GM12878 (cell line): ENCODE data around the gene CREBBP. TPM values are rescaled to one million over a fixed set of nuclear protein-coding genes. Genes with fewer than 3 reads are reported as not detected.

Experiments used
- ATAC-seq: fragments of 200-7000 bp; cut with Tn5 transposase; 3 replicates; pipeline ENCODE4 v1.9.1; 2020; ENCODE audit warnings: mild to moderate bottlenecking, moderate library complexity
- BruUV-seq: library from RNA; stranded (reverse); fragments of 400-500 nt; replicated peaks from 2 replicates; lab custom pipeline; 2021; lab: Mats Ljungman, UMichigan
- CTCF ChIA-PET: fragments of 300-600 bp; sonication (Branson Sonifier 250); formaldehyde crosslinking; extraction: SDS; loops from one replicate; lab custom pipeline; 2021; ENCODE audit warnings: inconsistent platforms; lab: Yijun Ruan, JAX
- POLR2A ChIA-PET: fragments of 350-600 bp; formaldehyde crosslinking; extraction: SDS; loops from one replicate; lab custom pipeline; 2021; ENCODE audit warnings: inconsistent platforms; lab: Charles Lee
- RAD21 ChIA-PET: fragments of 300-600 bp; sonication (Branson Sonifier 250); formaldehyde crosslinking; loops from one replicate; lab custom pipeline; 2023; ENCODE audit warnings: antibody characterized with exemption; ENCODE audit not compliant: unreplicated experiment; lab: Charles Lee
- SMC1A ChIA-PET: fragments of 300-600 bp; sonication (Branson Sonifier 250); formaldehyde crosslinking; loops from one replicate; lab custom pipeline; 2023; ENCODE audit not compliant: unreplicated experiment, uncharacterized antibody; lab: Charles Lee
- DNase-seq: peaks from one replicate; pipeline ENCODE4 v3.0.0-alpha.2; 2011; ENCODE audit warnings: low read depth, low spot score
- FAIRE-seq: peaks from 3 replicates; lab custom pipeline; 2011; peaks lifted over from hg19 to GRCh38; lab: Jason Lieb, UNC
- H2AFZ ChIP-seq: 2 replicates; pipeline ENCODE4 v1.6.0; 2011; ENCODE audit warnings: low read depth, low read length, control low read depth; ENCODE audit not compliant: control insufficient read depth
- H3K27ac ChIP-seq: 2 replicates; pipeline ENCODE4 v1.5.1; 2011; ENCODE audit warnings: control low read depth; ENCODE audit not compliant: control insufficient read depth, insufficient read depth
- H3K27me3 ChIP-seq, 2 experiments: replicated peaks in 1 of 2; 2 replicates each; pipeline versions ENCODE4 v1.6.0 to v1.6.1; 2011; ENCODE audit warnings: low read length in 1 of 2; ENCODE audit not compliant: control insufficient read depth in 2 of 2, insufficient read depth in 2 of 2
- H3K36me3 ChIP-seq, 2 experiments: 2 replicates each; pipeline ENCODE4 v1.5.1; 2011; ENCODE audit warnings: low read length in 1 of 2; ENCODE audit not compliant: control insufficient read depth in 2 of 2, insufficient read depth in 2 of 2
- H3K4me1 ChIP-seq: 2 replicates; pipeline ENCODE4 v1.6.1; 2011; ENCODE audit warnings: mild to moderate bottlenecking, low read length, moderate library complexity, mixed read lengths; ENCODE audit not compliant: control insufficient read depth, insufficient read depth
- H3K4me2 ChIP-seq: 2 replicates; pipeline ENCODE4 v1.6.0; 2011; ENCODE audit warnings: control low read depth; ENCODE audit not compliant: control insufficient read depth, insufficient read depth
- H3K4me3 ChIP-seq: fragments of 200-600 bp; sonication (generic); 2 replicates; pipeline ENCODE4 v1.5.1; 2016
- H3K79me2 ChIP-seq: 2 replicates; pipeline ENCODE4 v1.6.0; 2011; ENCODE audit warnings: low read length; ENCODE audit not compliant: control insufficient read depth, insufficient read depth
- H3K9ac ChIP-seq: 2 replicates; pipeline ENCODE4 v1.8.0; 2011; ENCODE audit warnings: low read length, control low read depth, mixed read lengths; ENCODE audit not compliant: control insufficient read depth, insufficient read depth
- H3K9me3 ChIP-seq: replicated peaks from 3 replicates; pipeline ENCODE4 v1.5.1; 2011; ENCODE audit warnings: mild to moderate bottlenecking, low read length; ENCODE audit not compliant: control insufficient read depth, insufficient read depth
- H4K20me1 ChIP-seq: 2 replicates; pipeline ENCODE4 v1.6.0; 2011; ENCODE audit not compliant: control insufficient read depth, insufficient read depth
- KLF5 ChIP-seq: fragments of 450-650 bp; IDR thresholded peaks from 2 replicates; pipeline ENCODE4 v1.6.1; 2014; ENCODE audit warnings: mild to moderate bottlenecking; ENCODE audit not compliant: partially characterized antibody
- WGBS: methylation state at CpG from one replicate; pipeline ENCODE4 v1.1.6; 2016; ENCODE audit warnings: low lambda C conversion rate; ENCODE audit not compliant: insufficient replicate concordance, insufficient coverage; ENCODE audit errors: missing lambda C conversion rate; 5-methylcytosine and 5-hydroxymethylcytosine counted together
- in situ Hi-C: fragments of 300-500 bp; cut with MboI; formaldehyde crosslinking; loops from 9 replicates; pipeline ENCODE4 v1.14.3; 2018; ENCODE audit warnings: mixed read lengths
- intact Hi-C: fragments of 100-400 bp; cut with micrococcal nuclease; formaldehyde crosslinking; loops from one replicate; pipeline ENCODE4 v1.14.2; 2022; ENCODE audit not compliant: unreplicated experiment
- polyA plus RNA-seq, 11 experiments: library from polyadenylated mRNA; depleted of rRNA in 4 of 11; unstranded in 6 of 11; stranded (reverse) in 5 of 11; fragments of >200 nt; fragmentation: Nextera tagmentation in 4 of 11; fragmentation: Illumina TruSeq in 1 of 11; extraction: Ambion mirVana in 4 of 11; extraction: Trizol in 1 of 11; gene quantifications; 1 replicate in 1 of 11; 2 replicates in 10 of 11; pipeline versions ENCODE4 v1.2.1 to v1.2.3, GENCODE V29; 2011 to 2016; ENCODE audit warnings: inconsistent platforms in 2 of 11, missing spikeins in 2 of 11, low read depth in 1 of 11
- total RNA-seq, 4 experiments: library from RNA; depleted of rRNA in 3 of 4; stranded (reverse); fragments of >200 nt in 3 of 4; fragmentation: Illumina TruSeq in 1 of 4; extraction: Trizol in 1 of 4; gene quantifications; 2 replicates each; pipeline versions ENCODE4 v1.2.1 to v1.2.3, GENCODE V29; 2013 to 2021
- TF ChIP-seq, protein P1 (sequence below): IDR thresholded peaks from 2 replicates; pipeline ENCODE4 v1.6.1; 2012; ENCODE audit warnings: low read length, inconsistent platforms

The CREBBP gene
- total and polyA plus RNA-seq, 10 of the 15 experiments (the other 5 are each of a cell fraction or from before 2014, with no cell fraction given): 3.4 to 32.7 (median 7.9) TPM

GRCh38 chr16:3730161-3731125 lies 150.1 kb downstream of the CREBBP start:
- ChIA-PET RAD21 (no interaction called here), CTCF (interaction anchor here (0.6 kb wide), 1 partner anchor 203 kb away, joined by 3 read pairs; no protein-coding TSS in a partner anchor), SMC1A (no interaction called here), POLR2A (no interaction called here)
- in situ Hi-C loops: no loop called here
- BruUV-seq: no TSS peak
- FAIRE-seq (no peak), DNase-seq (no peak), ATAC-seq (no peak)
- H4K20me1 ChIP-seq: no peaks in the 10 kb centered on the region
- no peaks in the 10 kb centered on the region for H3K79me2 ChIP-seq
- H3K9me3 ChIP-seq: no peaks in the 10 kb centered on the region
- no peak overlapping the region for H3K4me3 ChIP-seq
- no peak overlapping the region for H3K9ac ChIP-seq
- H3K27me3 ChIP-seq: no peaks in the 10 kb centered on the region
- peaks cover 12 to 52% of the 10 kb centered on the region in 2 experiments for H3K36me3 ChIP-seq
- 97% methylated on average over 24 of the region's 24 CpGs for WGBS
- TF ChIP-seq KLF5: no peak
- intact Hi-C loops: no loop called here
- no peak overlapping the region for H2AFZ ChIP-seq
- no peak overlapping the region for H3K4me2 ChIP-seq
- H3K4me1 ChIP-seq: no peaks in the 10 kb centered on the region
- H3K27ac ChIP-seq: no peak overlapping the region

DNA sequence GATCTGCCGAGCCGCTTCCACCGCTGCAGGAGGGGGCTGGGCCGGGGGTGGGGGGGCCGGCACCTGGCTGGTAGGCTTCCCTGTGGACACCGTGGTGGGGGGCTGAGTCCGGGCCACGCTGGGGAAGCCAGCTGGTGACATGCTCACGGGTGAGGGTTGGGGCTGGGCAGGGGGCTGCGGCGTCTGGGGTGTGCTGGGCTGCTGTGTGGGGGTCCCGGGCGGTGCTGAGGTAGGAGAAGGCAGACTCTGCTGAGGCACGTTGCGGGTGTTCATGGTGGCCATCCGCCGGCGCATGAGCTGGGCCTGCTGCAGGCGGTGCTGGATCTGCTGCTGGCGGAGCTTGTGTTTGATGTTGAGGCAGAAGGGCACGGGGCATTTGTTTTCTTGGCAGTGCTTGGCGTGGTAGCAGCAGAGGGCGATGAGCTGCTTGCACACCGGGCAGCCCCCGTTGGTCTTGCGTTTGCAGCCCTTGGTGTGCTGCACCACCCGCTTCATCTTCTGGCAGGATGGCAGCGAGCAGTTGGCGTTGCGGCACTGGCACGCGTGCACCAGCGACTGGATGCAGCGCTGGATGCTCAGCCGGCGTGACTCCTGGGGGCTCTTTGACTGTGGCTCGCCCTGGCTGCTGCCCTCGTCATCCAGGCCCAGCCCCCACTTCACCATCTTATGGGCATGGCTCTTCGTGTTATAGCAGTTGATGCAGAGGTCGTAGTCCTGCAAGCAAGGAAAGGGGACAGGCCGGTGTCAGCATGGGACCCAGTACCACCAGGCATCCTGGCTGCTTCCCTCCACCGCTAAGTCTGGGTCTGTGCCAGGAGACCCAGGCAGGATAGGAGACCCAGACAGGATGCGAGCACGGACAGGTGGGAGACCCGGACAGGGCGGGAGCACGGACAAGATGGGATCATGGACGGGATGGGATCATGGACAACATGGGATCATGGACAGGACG lies 151.1 kb downstream of the CREBBP start:
- Histone ChIP-seq H3K4me3 (no peak overlapping the region), H3K4me2 (no peak overlapping the region), H3K79me2 (no peaks in the 10 kb centered on the region), H3K9ac (no peak overlapping the region)
- WGBS: 98% methylated on average over 37 of the region's 49 CpGs
- intact Hi-C loops: no loop called here
- TF ChIP-seq, protein P1, sequence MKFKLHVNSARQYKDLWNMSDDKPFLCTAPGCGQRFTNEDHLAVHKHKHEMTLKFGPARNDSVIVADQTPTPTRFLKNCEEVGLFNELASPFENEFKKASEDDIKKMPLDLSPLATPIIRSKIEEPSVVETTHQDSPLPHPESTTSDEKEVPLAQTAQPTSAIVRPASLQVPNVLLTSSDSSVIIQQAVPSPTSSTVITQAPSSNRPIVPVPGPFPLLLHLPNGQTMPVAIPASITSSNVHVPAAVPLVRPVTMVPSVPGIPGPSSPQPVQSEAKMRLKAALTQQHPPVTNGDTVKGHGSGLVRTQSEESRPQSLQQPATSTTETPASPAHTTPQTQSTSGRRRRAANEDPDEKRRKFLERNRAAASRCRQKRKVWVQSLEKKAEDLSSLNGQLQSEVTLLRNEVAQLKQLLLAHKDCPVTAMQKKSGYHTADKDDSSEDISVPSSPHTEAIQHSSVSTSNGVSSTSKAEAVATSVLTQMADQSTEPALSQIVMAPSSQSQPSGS: no peak
- TF ChIP-seq, all 136 proteins: peak for 0
- Histone ChIP-seq H3K9me3 (no peaks in the 10 kb centered on the region), H3K4me1 (no peaks in the 10 kb centered on the region), H3K27me3 (no peaks in the 10 kb centered on the region), H3K36me3 (peaks cover 12 to 45% of the 10 kb centered on the region in 2 experiments), H3K27ac (no peak overlapping the region), H2AFZ (no peak overlapping the region), H4K20me1 (no peaks in the 10 kb centered on the region)
- no TSS peak for BruUV-seq
- ChIA-PET RAD21 (no interaction called here), SMC1A (no interaction called here), CTCF (no interaction called here), POLR2A (no interaction called here)
- FAIRE-seq: no peak
- in situ Hi-C loops: no loop called here
- ATAC-seq: no peak
- no peak for DNase-seq
